ENCODE measurements around the gene GNAZ. TPM values are rescaled to one million over a fixed set of nuclear protein-coding genes. Genes with fewer than 3 reads are reported as not detected.

GNAZ gene
- total RNA-seq, 1 experiment from 2014 or later = 17.2 TPM

- in situ Hi-C loops (cut with HindIII; ENCODE audit: low sequenced_read_pairs) = no loop called here
- no peak for DNase-seq (ENCODE audit: low spot score)
Measured at GRCh38 chr22:23061471-23062280, 8.6 kb upstream of the GNAZ start.

- DNase-seq (ENCODE audit: low spot score) = no peak
- in situ Hi-C loops (cut with HindIII; ENCODE audit: low sequenced_read_pairs) = no loop called here
Measured at GRCh38 chr22:23062616-23063538, 7.4 kb upstream of the GNAZ start.

- DNase-seq (ENCODE audit: low spot score) = no peak
- in situ Hi-C loops (cut with HindIII; ENCODE audit: low sequenced_read_pairs) = no loop called here
Measured at GRCh38 chr22:23063539-23064380, 6.6 kb upstream of the GNAZ start.

GRCh38 chr22:23064381-23065068 lies 5.8 kb upstream of the GNAZ start:
- no peak for DNase-seq (ENCODE audit: low spot score)
- in situ Hi-C loops (cut with HindIII; ENCODE audit: low sequenced_read_pairs) = no loop called here

- in situ Hi-C loops (cut with HindIII; ENCODE audit: low sequenced_read_pairs) = no loop called here
- no peak for DNase-seq (ENCODE audit: low spot score)
Measured at GRCh38 chr22:23065069-23065451, 5.3 kb upstream of the GNAZ start.

GRCh38 chr22:23065495-23066122 lies 4.7 kb upstream of the GNAZ start:
- in situ Hi-C loops (cut with HindIII; ENCODE audit: low sequenced_read_pairs) = no loop called here
- DNase-seq (ENCODE audit: low spot score) = no peak

GRCh38 chr22:23066200-23067022 lies 3.9 kb upstream of the GNAZ start:
- in situ Hi-C loops (cut with HindIII; ENCODE audit: low sequenced_read_pairs) = no loop called here

GRCh38 chr22:23067023-23067650 lies 3.2 kb upstream of the GNAZ start:
- DNase-seq (ENCODE audit: low spot score) = no peak
- in situ Hi-C loops (cut with HindIII; ENCODE audit: low sequenced_read_pairs) = no loop called here

More at GRCh38 chr22:23066200-23067022, 3.9 kb upstream of the GNAZ start:
- no peak for DNase-seq (ENCODE audit: low spot score)

- DNase-seq (ENCODE audit: low spot score) = no peak
- in situ Hi-C loops (cut with HindIII; ENCODE audit: low sequenced_read_pairs) = no loop called here
Measured at GRCh38 chr22:23067691-23068090, 2.6 kb upstream of the GNAZ start.

- no peak for DNase-seq (ENCODE audit: low spot score)
- in situ Hi-C loops (cut with HindIII; ENCODE audit: low sequenced_read_pairs) = no loop called here
Measured at GRCh38 chr22:23068096-23068831, 2.1 kb upstream of the GNAZ start.

GRCh38 chr22:23068832-23069385 lies 1.4 kb upstream of the GNAZ start:
- in situ Hi-C loops (cut with HindIII; ENCODE audit: low sequenced_read_pairs) = no loop called here
- no peak for DNase-seq (ENCODE audit: low spot score)

- in situ Hi-C loops (cut with HindIII; ENCODE audit: low sequenced_read_pairs) = no loop called here
- peak; percentile 91 for DNase-seq (ENCODE audit: low spot score)
Measured at GRCh38 chr22:23069502-23070357, 589 bp upstream of the GNAZ start.

GRCh38 chr22:23071230-23072076 lies 1.1 kb downstream of the GNAZ start:
- in situ Hi-C loops (cut with HindIII; ENCODE audit: low sequenced_read_pairs) = no loop called here
- DNase-seq (ENCODE audit: low spot score) = peak; percentile 17

GRCh38 chr22:23072077-23072910 lies 2.0 kb downstream of the GNAZ start:
- in situ Hi-C loops (cut with HindIII; ENCODE audit: low sequenced_read_pairs) = no loop called here
- peak; percentile 36 for DNase-seq (ENCODE audit: low spot score)
